M059J (cell line): Measurements from ENCODE around the gene ADSL. TPM values are rescaled to one million over a fixed set of nuclear protein-coding genes. Genes with fewer than 3 reads are reported as not detected.

ENCODE experiments used
- DNase-seq: peaks from one replicate; pipeline ENCODE4 v3.0.0-alpha.2; 2012; ENCODE audit warnings: low read depth
- total RNA-seq: library from RNA; depleted of rRNA; stranded (reverse); fragments of >200 nt; shearing (Covaris generic); gene quantifications from 2 replicates; pipeline ENCODE4 v1.2.3, GENCODE V29; 2014; rRNA removed

The ADSL gene
- total RNA-seq, 1 experiment from 2014 or later, result 84.8 TPM

DNA sequence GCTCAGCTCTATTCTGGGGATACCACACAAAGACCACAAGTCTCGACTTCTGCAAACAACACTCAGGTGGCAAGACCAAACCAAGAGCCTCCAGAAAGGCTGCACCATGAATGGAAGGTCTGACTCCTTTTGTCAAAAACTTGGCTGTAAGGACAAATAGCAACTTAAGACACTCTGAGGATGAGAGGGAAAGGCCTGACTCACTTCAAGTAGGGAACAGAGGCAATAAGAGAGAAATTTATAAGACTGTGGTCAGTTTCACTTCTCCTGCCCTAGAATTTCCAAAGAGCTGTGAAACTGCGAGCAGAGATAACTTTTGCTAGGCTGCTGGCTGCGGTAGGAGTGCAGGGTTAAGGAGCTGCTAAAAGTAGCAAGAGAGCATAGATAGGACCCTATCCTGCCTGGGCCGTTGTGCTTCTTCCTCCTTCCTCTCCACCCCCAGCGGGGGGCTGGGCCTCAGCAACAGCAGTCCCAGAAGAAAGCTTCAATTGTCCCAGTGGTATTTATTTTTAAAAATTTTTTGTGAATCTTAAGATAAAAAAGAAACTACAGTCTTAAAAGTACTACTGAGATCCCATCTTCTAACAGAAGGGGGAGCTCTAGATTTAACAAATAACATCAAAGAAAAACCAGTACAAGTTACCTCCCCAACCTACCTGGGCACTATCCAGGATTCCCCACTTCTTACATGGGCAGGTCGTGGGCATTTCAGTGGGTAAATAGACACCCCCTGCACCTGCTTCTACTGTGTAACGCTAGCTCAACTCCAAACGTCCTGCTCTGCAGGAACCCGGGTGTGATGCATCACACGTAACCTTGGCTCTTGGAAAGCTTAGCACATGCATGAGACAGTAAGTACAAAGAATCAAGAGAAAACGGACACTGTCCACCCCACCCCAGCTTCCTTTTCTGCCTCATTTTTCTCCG lies 90.5 kb downstream of the ADSL start:
- DNase-seq, result peak; percentile 55

Other genes starting within 250 kb of the ADSL start
- gene TNRC6B, start 168.6 kb upstream of the ADSL start, total RNA-seq, result 5.4 and 31.2 TPM in 2 replicates
- gene SGSM3, start 24.1 kb downstream of the ADSL start, total RNA-seq, result 12.1 and 20.1 TPM in 2 replicates